HCT116 (cell line): ENCODE measurements around the gene ANXA2. TPM values are rescaled to one million over a fixed set of nuclear protein-coding genes. Genes with fewer than 3 reads are reported as not detected.
A peak's percentile ranks its signal among the peaks of the same experiment; 100 is the strongest.

Source experiments
- ATAC-seq: fragments of 200-7000 bp; cut with Tn5 transposase; 2 replicates; pipeline ENCODE4 v1.9.1; 2020; ENCODE audit warnings: mild to moderate bottlenecking, moderate library complexity
- BruUV-seq: library from RNA; stranded (reverse); fragments of 400-500 nt; replicated peaks from 2 replicates; lab custom pipeline; 2021; lab: Mats Ljungman, UMichigan
- CTCF ChIA-PET: fragments of 300-600 bp; sonication (Branson Sonifier 250); formaldehyde crosslinking; loops from one replicate; lab custom pipeline; 2021; ENCODE audit warnings: antibody characterized with exemption; lab: Charles Lee
- POLR2A ChIA-PET: fragments of 300-600, 350-600 bp; sonication (Branson Sonifier 250); formaldehyde crosslinking; loops from one replicate; lab custom pipeline; 2021; ENCODE audit warnings: antibody characterized with exemption; lab: Charles Lee
- RAD21 ChIA-PET, 2 experiments: fragments of 300-600 bp; sonication (Branson Sonifier 250); formaldehyde crosslinking; loops; one replicate each; lab custom pipeline; 2023; ENCODE audit warnings: low total read pairs in 2 of 2; ENCODE audit not compliant: uncharacterized antibody in 2 of 2, unreplicated experiment in 2 of 2, low non-redundant PET in 1 of 2; lab: Charles Lee
- DNase-seq: peaks from one replicate; pipeline ENCODE4 v3.0.0-alpha.2; 2010; ENCODE audit warnings: low read depth, low spot score
- H2AFZ ChIP-seq: fragments of 200-600 bp; shearing (Covaris generic), sonication (generic); 2 replicates; pipeline ENCODE4 v1.6.1; 2017; ENCODE audit warnings: low read depth, mixed run types, mixed read lengths, antibody characterized with exemption, low read length; ENCODE audit not compliant: poor library complexity, severe bottlenecking
- H3K27ac ChIP-seq: 2 replicates; pipeline ENCODE4 v1.5.1; 2012; ENCODE audit warnings: low read depth, low read length
- H3K27me3 ChIP-seq: fragments of 200-600 bp; sonication (generic); 2 replicates; pipeline ENCODE4 v1.6.1; 2016; ENCODE audit warnings: mixed run types, low read length, mixed read lengths; ENCODE audit not compliant: insufficient read depth
- H3K36me3 ChIP-seq, 2 experiments: fragments of 200-500 bp in 1 of 2; fragments of 200-600 bp in 1 of 2; sonication (Bioruptor generic) in 1 of 2; sonication (generic) in 1 of 2; 2 replicates each; pipeline versions ENCODE4 v1.5.1 to v1.6.1; 2014 to 2016; ENCODE audit warnings: low read length in 2 of 2, inconsistent platforms in 1 of 2, mixed read lengths in 1 of 2, mixed run types in 1 of 2; ENCODE audit not compliant: insufficient read depth in 2 of 2, control insufficient read depth in 1 of 2
- H3K4me1 ChIP-seq, 2 experiments: fragments of 200-600 bp in 1 of 2; sonication (generic) in 1 of 2; 2 replicates each; pipeline versions ENCODE4 v1.5.1 to v1.6.1; 2012 to 2017; ENCODE audit warnings: low read length in 2 of 2, inconsistent platforms in 1 of 2, mild to moderate bottlenecking in 1 of 2, mixed read lengths in 1 of 2, mixed run types in 1 of 2, moderate library complexity in 1 of 2; ENCODE audit not compliant: insufficient read depth in 2 of 2, control insufficient read depth in 1 of 2
- H3K4me2 ChIP-seq: fragments of 200-600 bp; sonication (generic); 2 replicates; pipeline ENCODE4 v1.6.1; 2017; ENCODE audit warnings: mixed run types, low read length, mixed read lengths
- H3K4me3 ChIP-seq, 2 experiments: fragments of 200-600 bp in 1 of 2; sonication (generic) in 1 of 2; replicated peaks in 1 of 2; 2 replicates each; pipeline ENCODE4 v1.5.1; 2011 to 2016; ENCODE audit warnings: low read length in 2 of 2, control low read depth in 1 of 2, low read depth in 1 of 2, mild to moderate bottlenecking in 1 of 2, mixed read lengths in 1 of 2, mixed run types in 1 of 2
- H3K79me2 ChIP-seq: fragments of 200-600 bp; sonication (generic); 2 replicates; pipeline ENCODE4 v1.6.1; 2017; ENCODE audit warnings: mild to moderate bottlenecking, mixed run types, low read length, moderate library complexity, mixed read lengths; ENCODE audit not compliant: insufficient read depth
- H3K9ac ChIP-seq: fragments of 200-600 bp; sonication (generic); 2 replicates; pipeline ENCODE4 v1.6.1; 2016; ENCODE audit warnings: low read length, mixed read lengths
- H3K9me2 ChIP-seq: fragments of 200-600 bp; sonication (generic), shearing (Covaris generic); 2 replicates; pipeline ENCODE4 v1.6.1; 2017; ENCODE audit warnings: mixed run types, mild to moderate bottlenecking, moderate library complexity; ENCODE audit not compliant: insufficient read depth
- H3K9me3 ChIP-seq, 2 experiments: fragments of 200-500 bp in 1 of 2; fragments of 200-600 bp in 1 of 2; sonication (Bioruptor generic) in 1 of 2; sonication (generic) in 1 of 2; 2 replicates each; pipeline ENCODE4 v1.6.1; 2014 to 2017; ENCODE audit warnings: low read length in 2 of 2, mixed read lengths in 2 of 2, inconsistent platforms in 1 of 2, low read depth in 1 of 2, mild to moderate bottlenecking in 1 of 2, mixed run types in 1 of 2, moderate library complexity in 1 of 2; ENCODE audit not compliant: control insufficient read depth in 1 of 2, insufficient read depth in 1 of 2
- H4K20me1 ChIP-seq: fragments of 200-600 bp; sonication (generic), shearing (Covaris generic); 2 replicates; pipeline ENCODE4 v1.6.1; 2017; ENCODE audit warnings: mixed run types, mild to moderate bottlenecking, moderate library complexity; ENCODE audit not compliant: insufficient read depth
- ATF3 ChIP-seq: IDR thresholded peaks from 2 replicates; pipeline ENCODE4 v1.6.1; 2012
- CEBPB ChIP-seq: IDR thresholded peaks from 2 replicates; pipeline ENCODE4 v1.6.1; 2012; ENCODE audit warnings: low read depth
- ELF1 ChIP-seq: IDR thresholded peaks from 2 replicates; pipeline ENCODE4 v1.6.1; 2012; ENCODE audit warnings: low read depth, borderline replicate concordance
- JUND ChIP-seq: IDR thresholded peaks from 2 replicates; pipeline ENCODE4 v1.6.1; 2012
- MAX ChIP-seq: IDR thresholded peaks from 2 replicates; pipeline ENCODE4 v1.6.1; 2012
- POLR2AphosphoS5 ChIP-seq: IDR thresholded peaks from 2 replicates; pipeline ENCODE4 v1.6.1; 2011; ENCODE audit warnings: mild to moderate bottlenecking, low read depth, low read length, moderate library complexity
- ZBTB33 ChIP-seq: IDR thresholded peaks from 2 replicates; pipeline ENCODE4 v1.6.1; 2011; ENCODE audit warnings: mild to moderate bottlenecking, low read length, moderate library complexity; ENCODE audit not compliant: insufficient replicate concordance; ENCODE audit errors: extremely low read depth
- ZFX ChIP-seq: fragments of 450-650 bp; IDR thresholded peaks from 2 replicates; pipeline ENCODE4 v1.6.1; 2017
- intact Hi-C: fragments of 100-400 bp; cut with micrococcal nuclease; formaldehyde crosslinking; loops from 2 replicates; pipeline ENCODE4 v1.10.0; 2022
- total RNA-seq: library from RNA; stranded (reverse); gene quantifications from one replicate; pipeline ENCODE4 v1.2.1, GENCODE V29; 2021; ENCODE audit not compliant: unreplicated experiment

Gene ANXA2
- total RNA-seq, 1 experiment from 2014 or later, result 1,298 TPM

- ChIA-PET CTCF (no interaction called here), POLR2A (no interaction called here), RAD21 (no interaction called here)
- no peaks in the 10 kb centered on the region for H3K27me3 ChIP-seq
- intact Hi-C loops, result no loop called here
- TF ChIP-seq POLR2AphosphoS5 (peak; percentile 49), ELF1 (no peak)
- peaks cover 6% of the 10 kb centered on the region; the same call in 1 of the 2 replicates for H3K79me2 ChIP-seq
- H3K4me1 ChIP-seq, result peaks cover 0 to 4% of the 10 kb centered on the region in 2 experiments; a peak in 1 of 4 replicates
- BruUV-seq, result no TSS peak
- H3K27ac ChIP-seq, result no peak overlapping the region
- H3K4me3 ChIP-seq, result no peak overlapping the region
- H3K9me3 ChIP-seq, result no peaks in the 10 kb centered on the region
- H3K36me3 ChIP-seq, result peaks cover 39 to 46% of the 10 kb centered on the region in 2 experiments
- H3K9me2 ChIP-seq, result no peaks in the 10 kb centered on the region
- H3K9ac ChIP-seq, result no peak overlapping the region
- ATAC-seq (peak; percentile 20), DNase-seq (no peak)
- no peak overlapping the region for H2AFZ ChIP-seq
- H3K4me2 ChIP-seq, result no peak overlapping the region
- H4K20me1 ChIP-seq, result peaks cover 3% of the 10 kb centered on the region; the same call in 1 of the 2 replicates
These were observed 52.2 kb downstream of the ANXA2 start for GRCh38 chr15:60345598-60345997.

GRCh38 chr15:60344987-60345386, 52.8 kb downstream of the ANXA2 start:
- Histone ChIP-seq H3K4me3 (no peak overlapping the region), H3K27ac (no peak overlapping the region), H4K20me1 (peaks cover 3% of the 10 kb centered on the region; the same call in 1 of the 2 replicates), H3K9ac (no peak overlapping the region), H3K27me3 (no peaks in the 10 kb centered on the region), H3K36me3 (peaks cover 35 to 41% of the 10 kb centered on the region in 2 experiments), H2AFZ (no peak overlapping the region), H3K79me2 (peaks cover 6% of the 10 kb centered on the region; the same call in 1 of the 2 replicates), H3K9me2 (no peaks in the 10 kb centered on the region), H3K4me1 (no peaks in the 10 kb centered on the region), H3K4me2 (no peak overlapping the region), H3K9me3 (no peaks in the 10 kb centered on the region)
- POLR2A ChIA-PET, result no interaction called here
- DNase-seq (no peak), ATAC-seq (0 out of 2 replicates have a peak, but pooled peaks have one; percentile 33)
- RAD21 ChIA-PET, result no interaction called here
- 0 out of 2 replicates have a peak, but pooled peaks have one; percentile 13 for TF ChIP-seq CEBPB
- TF ChIP-seq JUND, result 0 out of 2 replicates have a peak, but pooled peaks have one; percentile 16
- no peak for TF ChIP-seq MAX
- no peak for TF ChIP-seq ATF3
- TF ChIP-seq ZBTB33, result no peak
- no peak for TF ChIP-seq ZFX
- intact Hi-C loops, result no loop called here
- TSS peak; percentile 6 for BruUV-seq
- CTCF ChIA-PET, result no interaction called here
